ENCODE data around the gene PPP2R5C. TPM values are rescaled to one million over a fixed set of nuclear protein-coding genes. Genes with fewer than 3 reads are reported as not detected.

The PPP2R5C gene
- total RNA-seq, 1 donor from 2014 or later: 71.5 TPM

DNA sequence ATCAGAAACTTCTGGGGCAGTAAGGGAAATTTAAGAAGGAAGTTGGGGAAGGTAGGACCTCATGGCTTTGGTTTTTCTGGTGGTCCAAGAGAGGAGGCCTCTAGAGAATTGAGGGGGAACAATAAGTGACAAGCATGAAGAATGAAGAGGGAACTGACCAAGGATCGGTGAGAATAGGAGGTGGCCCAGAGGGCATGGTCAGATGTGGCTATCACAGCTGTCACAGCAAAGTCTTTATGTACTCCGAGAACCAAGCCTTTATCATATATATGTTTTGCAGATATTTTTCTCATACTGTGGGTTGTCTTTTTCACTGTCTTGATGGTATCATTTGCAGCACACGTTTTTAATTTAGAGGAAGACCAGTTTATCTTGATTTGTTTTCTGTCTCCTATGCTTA is 64.3 kb downstream of the PPP2R5C start:
- Mint-ChIP-seq H3K36me3 (ENCODE audit: low read depth, unreplicated experiment) (peaks cover 27% of the 10 kb centered on the region), H3K9me3 (ENCODE audit: unreplicated experiment) (no peaks in the 10 kb centered on the region), H3K27me3 (ENCODE audit: unreplicated experiment) (peaks cover 2% of the 10 kb centered on the region), H3K4me1 (ENCODE audit: unreplicated experiment) (peaks cover 8% of the 10 kb centered on the region), H3K27ac (ENCODE audit: unreplicated experiment) (no peak overlapping the region), H3K4me3 (ENCODE audit: unreplicated experiment) (peak overlapping the region; percentile 17)
- TF ChIP-seq, protein P1, sequence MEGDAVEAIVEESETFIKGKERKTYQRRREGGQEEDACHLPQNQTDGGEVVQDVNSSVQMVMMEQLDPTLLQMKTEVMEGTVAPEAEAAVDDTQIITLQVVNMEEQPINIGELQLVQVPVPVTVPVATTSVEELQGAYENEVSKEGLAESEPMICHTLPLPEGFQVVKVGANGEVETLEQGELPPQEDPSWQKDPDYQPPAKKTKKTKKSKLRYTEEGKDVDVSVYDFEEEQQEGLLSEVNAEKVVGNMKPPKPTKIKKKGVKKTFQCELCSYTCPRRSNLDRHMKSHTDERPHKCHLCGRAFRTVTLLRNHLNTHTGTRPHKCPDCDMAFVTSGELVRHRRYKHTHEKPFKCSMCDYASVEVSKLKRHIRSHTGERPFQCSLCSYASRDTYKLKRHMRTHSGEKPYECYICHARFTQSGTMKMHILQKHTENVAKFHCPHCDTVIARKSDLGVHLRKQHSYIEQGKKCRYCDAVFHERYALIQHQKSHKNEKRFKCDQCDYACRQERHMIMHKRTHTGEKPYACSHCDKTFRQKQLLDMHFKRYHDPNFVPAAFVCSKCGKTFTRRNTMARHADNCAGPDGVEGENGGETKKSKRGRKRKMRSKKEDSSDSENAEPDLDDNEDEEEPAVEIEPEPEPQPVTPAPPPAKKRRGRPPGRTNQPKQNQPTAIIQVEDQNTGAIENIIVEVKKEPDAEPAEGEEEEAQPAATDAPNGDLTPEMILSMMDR (IDR thresholded peaks at IDR 0.05; ENCODE audit: unreplicated experiment): no peak
- DNase-seq (ENCODE audit: low spot score): no peak

DNA sequence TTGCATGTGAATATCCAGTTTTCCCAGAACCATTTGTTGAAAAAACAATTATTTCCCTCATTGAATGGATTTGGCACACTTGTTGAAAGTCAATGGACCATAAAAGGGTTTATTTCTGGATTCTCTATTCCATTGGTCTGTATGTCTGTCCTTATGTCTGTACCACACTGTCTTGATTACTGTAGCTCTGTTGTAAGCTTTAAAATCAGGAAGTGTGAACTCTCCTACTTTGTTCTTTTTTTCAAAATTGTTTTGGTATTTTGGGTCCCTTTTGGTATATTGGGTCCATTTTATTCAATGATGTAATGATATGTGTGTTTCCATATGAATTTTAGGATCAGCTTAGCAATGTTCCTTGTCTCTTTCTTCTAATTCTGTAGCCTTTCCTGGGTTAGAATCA is 64.8 kb downstream of the PPP2R5C start:
- H3K27ac Mint-ChIP-seq (ENCODE audit: unreplicated experiment): no peak overlapping the region
- DNase-seq (ENCODE audit: low spot score): no peak
- H3K27me3 Mint-ChIP-seq (ENCODE audit: unreplicated experiment): peaks cover 2% of the 10 kb centered on the region
- H3K36me3 Mint-ChIP-seq (ENCODE audit: low read depth, unreplicated experiment): peaks cover 27% of the 10 kb centered on the region
- H3K4me3 Mint-ChIP-seq (ENCODE audit: unreplicated experiment): no peak overlapping the region
- no peaks in the 10 kb centered on the region for H3K9me3 Mint-ChIP-seq (ENCODE audit: unreplicated experiment)
- TF ChIP-seq, protein P1 (IDR thresholded peaks at IDR 0.05; ENCODE audit: unreplicated experiment): no peak
- peaks cover 8% of the 10 kb centered on the region for H3K4me1 Mint-ChIP-seq (ENCODE audit: unreplicated experiment)

DNA sequence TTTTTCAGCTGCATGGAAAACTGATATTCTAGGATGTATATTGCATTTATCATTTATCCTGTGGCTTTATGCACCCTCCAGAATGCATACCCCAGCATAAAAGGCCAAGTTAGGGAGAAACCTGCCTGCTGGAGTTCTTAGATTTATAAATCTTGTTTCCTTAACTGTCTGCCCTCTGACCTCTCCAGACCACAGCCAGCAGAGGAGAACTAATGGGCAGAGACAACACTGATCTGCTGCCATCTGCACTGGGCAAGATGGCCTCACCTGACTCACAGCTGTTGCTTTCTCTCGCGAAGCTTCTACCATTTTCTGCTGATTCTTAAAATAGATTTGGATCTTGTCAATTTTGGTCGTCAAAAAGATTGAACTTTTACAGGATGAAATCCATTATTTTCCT is 65.8 kb downstream of the PPP2R5C start:
- Mint-ChIP-seq H3K36me3 (ENCODE audit: low read depth, unreplicated experiment) (peaks cover 27% of the 10 kb centered on the region), H3K4me3 (ENCODE audit: unreplicated experiment) (no peak overlapping the region), H3K9me3 (ENCODE audit: unreplicated experiment) (no peaks in the 10 kb centered on the region), H3K27ac (ENCODE audit: unreplicated experiment) (no peak overlapping the region), H3K27me3 (ENCODE audit: unreplicated experiment) (peaks cover 2% of the 10 kb centered on the region), H3K4me1 (ENCODE audit: unreplicated experiment) (peaks cover 8% of the 10 kb centered on the region)
- TF ChIP-seq, protein P1 (IDR thresholded peaks at IDR 0.05; ENCODE audit: unreplicated experiment): no peak
- DNase-seq (ENCODE audit: low spot score): no peak

DNA sequence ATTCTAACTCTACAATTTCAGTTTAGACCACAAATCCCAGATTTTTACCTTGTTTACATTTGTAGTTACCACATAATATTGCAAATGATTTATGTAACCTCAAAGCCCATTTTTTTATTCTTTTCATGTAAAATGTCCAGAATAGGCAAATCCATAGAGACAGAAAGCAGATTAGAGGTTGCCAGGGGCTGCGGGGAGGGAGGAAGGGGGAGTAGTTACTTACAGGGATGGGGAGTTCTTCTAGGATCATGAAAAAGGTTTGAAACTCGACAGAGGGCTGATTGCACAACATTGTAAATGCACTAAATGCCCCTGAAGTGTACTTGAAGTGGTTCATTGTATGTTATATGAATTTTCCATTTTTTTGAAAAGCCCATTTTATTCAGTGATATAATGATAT is 66.5 kb downstream of the PPP2R5C start:
- no peak for DNase-seq (ENCODE audit: low spot score)
- no peak overlapping the region for H3K27ac Mint-ChIP-seq (ENCODE audit: unreplicated experiment)
- H3K4me1 Mint-ChIP-seq (ENCODE audit: unreplicated experiment): peaks cover 2% of the 10 kb centered on the region
- H3K27me3 Mint-ChIP-seq (ENCODE audit: unreplicated experiment): peaks cover 2% of the 10 kb centered on the region
- TF ChIP-seq, protein P1 (IDR thresholded peaks at IDR 0.05; ENCODE audit: unreplicated experiment): no peak
- H3K4me3 Mint-ChIP-seq (ENCODE audit: unreplicated experiment): no peak overlapping the region
- no peaks in the 10 kb centered on the region for H3K9me3 Mint-ChIP-seq (ENCODE audit: unreplicated experiment)
- peaks cover 27% of the 10 kb centered on the region for H3K36me3 Mint-ChIP-seq (ENCODE audit: low read depth, unreplicated experiment)

DNA sequence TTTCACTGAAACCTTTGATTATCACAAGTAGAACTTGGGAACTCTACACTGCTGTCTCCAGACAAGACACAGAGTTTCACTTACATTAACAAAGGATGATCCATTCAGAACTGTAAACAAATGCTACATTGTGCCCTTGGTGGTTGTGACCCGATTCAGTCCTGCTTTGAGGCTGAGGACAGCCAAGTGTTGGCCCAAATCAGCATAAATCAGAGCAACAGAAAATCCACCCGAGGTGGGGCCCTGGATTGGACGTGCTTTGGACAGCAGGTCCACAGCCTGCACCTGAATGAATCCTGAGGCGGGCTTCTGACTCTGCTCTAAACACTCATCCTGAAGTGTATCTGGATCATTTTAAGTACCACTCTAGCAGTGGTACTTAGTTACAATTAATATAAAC is 68.8 kb downstream of the PPP2R5C start:
- no peak overlapping the region for H3K4me3 Mint-ChIP-seq (ENCODE audit: unreplicated experiment)
- DNase-seq (ENCODE audit: low spot score): no peak
- no peak overlapping the region for H3K27ac Mint-ChIP-seq (ENCODE audit: unreplicated experiment)
- H3K36me3 Mint-ChIP-seq (ENCODE audit: low read depth, unreplicated experiment): peaks cover 15% of the 10 kb centered on the region
- no peaks in the 10 kb centered on the region for H3K27me3 Mint-ChIP-seq (ENCODE audit: unreplicated experiment)
- TF ChIP-seq, protein P1 (IDR thresholded peaks at IDR 0.05; ENCODE audit: unreplicated experiment): no peak
- no peaks in the 10 kb centered on the region for H3K4me1 Mint-ChIP-seq (ENCODE audit: unreplicated experiment)
- H3K9me3 Mint-ChIP-seq (ENCODE audit: unreplicated experiment): no peaks in the 10 kb centered on the region
